Neural crest cell (in vitro differentiated cells): ENCODE measurements around the gene ANK3. TPM values are rescaled to one million over a fixed set of nuclear protein-coding genes. Genes with fewer than 3 reads are reported as not detected.

ENCODE experiments used
- DNase-seq: peaks from one replicate; pipeline ENCODE4 v3.0.0; 2021; ENCODE audit warnings: low read depth, mixed read lengths, low spot score
- H3K27ac Mint-ChIP-seq: one replicate; pipeline ENCODE4 v1.8.0; 2021; ENCODE audit warnings: mild to moderate bottlenecking, mixed read lengths; ENCODE audit not compliant: unreplicated experiment
- H3K27me3 Mint-ChIP-seq: 2 replicates; pipeline ENCODE4 v1.8.0; 2021; ENCODE audit warnings: low read depth, mild to moderate bottlenecking, mixed read lengths
- H3K36me3 Mint-ChIP-seq: 2 replicates; pipeline ENCODE4 v1.8.0; 2021; ENCODE audit warnings: low read depth, mild to moderate bottlenecking, mixed read lengths
- H3K4me1 Mint-ChIP-seq: 2 replicates; pipeline ENCODE4 v1.8.0; 2021; ENCODE audit warnings: mixed read lengths
- H3K4me3 Mint-ChIP-seq: one replicate; pipeline ENCODE4 v1.8.0; 2021; ENCODE audit warnings: mild to moderate bottlenecking, mixed read lengths
- H3K9me3 Mint-ChIP-seq: 2 replicates; pipeline ENCODE4 v1.8.0; 2021; ENCODE audit warnings: mixed read lengths
- CTCF ChIP-seq: fragments of 200-600 bp; sonication (generic); conservative IDR thresholded peaks from 2 replicates; pipeline ENCODE4 v1.5.0; 2021; ENCODE audit warnings: antibody characterized with exemption, mild to moderate bottlenecking
- total RNA-seq: library from RNA; stranded (reverse); gene quantifications from 2 replicates; pipeline ENCODE4 v1.2.1, GENCODE V29; 2021

The ANK3 gene
- total RNA-seq, 1 donor from 2014 or later, result 45.2 TPM

- Mint-ChIP-seq H3K36me3 (peaks cover 67% of the 10 kb centered on the region), H3K9me3 (peaks cover 4% of the 10 kb centered on the region), H3K4me1 (no peaks in the 10 kb centered on the region), H3K27me3 (no peaks in the 10 kb centered on the region), H3K27ac (no peak overlapping the region), H3K4me3 (no peak overlapping the region)
- no peak for DNase-seq
- TF ChIP-seq CTCF, result no peak
Measured at GRCh38 chr10:60073397-60073780, 316.3 kb downstream of the ANK3 start.

GRCh38 chr10:60069311-60069710, 320.4 kb downstream of the ANK3 start:
- Mint-ChIP-seq H3K27ac (no peak overlapping the region), H3K4me1 (no peaks in the 10 kb centered on the region), H3K9me3 (peaks cover 4% of the 10 kb centered on the region), H3K27me3 (no peaks in the 10 kb centered on the region), H3K36me3 (peaks cover 46% of the 10 kb centered on the region), H3K4me3 (no peak overlapping the region)
- no peak for TF ChIP-seq CTCF
- DNase-seq, result no peak

GRCh38 chr10:60050366-60050765, 339.3 kb downstream of the ANK3 start:
- no peaks in the 10 kb centered on the region for H3K4me1 Mint-ChIP-seq
- no peak overlapping the region for H3K4me3 Mint-ChIP-seq
- H3K9me3 Mint-ChIP-seq, result no peaks in the 10 kb centered on the region
- TF ChIP-seq CTCF, result no peak
- H3K27me3 Mint-ChIP-seq, result no peaks in the 10 kb centered on the region
- DNase-seq, result no peak
- H3K27ac Mint-ChIP-seq, result no peak overlapping the region
- peaks cover 7% of the 10 kb centered on the region for H3K36me3 Mint-ChIP-seq

GRCh38 chr10:60048091-60048501, 341.6 kb downstream of the ANK3 start:
- no peak for TF ChIP-seq CTCF
- H3K27me3 Mint-ChIP-seq, result no peaks in the 10 kb centered on the region
- peaks cover 5% of the 10 kb centered on the region for H3K36me3 Mint-ChIP-seq
- H3K4me1 Mint-ChIP-seq, result no peaks in the 10 kb centered on the region
- H3K9me3 Mint-ChIP-seq, result no peaks in the 10 kb centered on the region
- DNase-seq, result no peak
- no peak overlapping the region for H3K27ac Mint-ChIP-seq
- no peak overlapping the region for H3K4me3 Mint-ChIP-seq

- H3K9me3 Mint-ChIP-seq, result no peaks in the 10 kb centered on the region
Measured at GRCh38 chr10:60045571-60045970, 344.1 kb downstream of the ANK3 start.

More at GRCh38 chr10:60045571-60045970, 344.1 kb downstream of the ANK3 start:
- no peak overlapping the region for H3K27ac Mint-ChIP-seq
- no peak for DNase-seq
- TF ChIP-seq CTCF, result no peak
- H3K4me1 Mint-ChIP-seq, result no peaks in the 10 kb centered on the region
- no peak overlapping the region for H3K4me3 Mint-ChIP-seq
- peaks cover 5% of the 10 kb centered on the region for H3K36me3 Mint-ChIP-seq
- no peaks in the 10 kb centered on the region for H3K27me3 Mint-ChIP-seq
